T-cell (primary cell): ENCODE results near the gene CDKL1. TPM values are rescaled to one million over a fixed set of nuclear protein-coding genes. Genes with fewer than 3 reads are reported as not detected.
"Not testable (repeated sequence)": the region's sequence is repeated elsewhere in the genome, so short reads cannot be mapped to it uniquely, and the experiment has no call there.

ENCODE experiments used
- ATAC-seq, 4 experiments: fragments of 200-7000 bp in 3 of 4; fragments of 150-1000 bp in 1 of 4; cut with Tn5 transposase; replicated peaks in 1 of 4; 1 replicate in 3 of 4; 2 replicates in 1 of 4; pipeline ENCODE4 v1.10.0; 2021; ENCODE audit warnings: moderate library complexity in 3 of 4, mild to moderate bottlenecking in 2 of 4, moderate number of reproducible peaks in 1 of 4
- CTCF ChIA-PET, 2 donors: fragments of 300-600 bp; sonication (Branson Sonifier 250); formaldehyde crosslinking; loops; one replicate each; lab custom pipeline; 2022; ENCODE audit warnings: antibody characterized with exemption in 2 of 2; lab: Charles Lee
- POLR2A ChIA-PET, 2 donors: fragments of 300-600 bp; sonication (Branson Sonifier 250); formaldehyde crosslinking; loops; one replicate each; lab custom pipeline; 2022; ENCODE audit warnings: antibody characterized with exemption in 2 of 2; lab: Charles Lee
- DNase-seq, 35 experiments: peaks; one replicate each; pipeline versions ENCODE4 v3.0.0 to v3.0.0-alpha.2; 2013 to 2023
- H3K27ac ChIP-seq: one replicate; pipeline ENCODE4 v1.5.1; 2013; ENCODE audit warnings: low read length
- H3K27me3 ChIP-seq, 2 experiments: replicated peaks in 1 of 2; 1 replicate in 1 of 2; 2 replicates in 1 of 2; pipeline versions ENCODE4 v1.6.1 to v1.7.0; 2013; ENCODE audit warnings: low read length in 1 of 2, mixed read lengths in 1 of 2; ENCODE audit not compliant: control insufficient read depth in 2 of 2, insufficient read depth in 2 of 2; ENCODE audit errors: extremely low read depth in 1 of 2
- H3K36me3 ChIP-seq, 2 donors: 1 replicate in 1 of 2; 2 replicates in 1 of 2; pipeline versions ENCODE4 v1.6.1 to v1.7.0; 2013; ENCODE audit warnings: low read length in 1 of 2; ENCODE audit not compliant: control insufficient read depth in 2 of 2, insufficient read depth in 1 of 2; ENCODE audit errors: extremely low read depth in 1 of 2
- H3K4me1 ChIP-seq, 2 experiments: 1 replicate in 1 of 2; 2 replicates in 1 of 2; pipeline versions ENCODE4 v1.6.1 to v1.7.0; 2013; ENCODE audit warnings: low read length in 2 of 2, mixed read lengths in 1 of 2; ENCODE audit not compliant: insufficient read depth in 2 of 2, control insufficient read depth in 1 of 2; ENCODE audit errors: extremely low read depth in 1 of 2
- H3K4me3 ChIP-seq, 2 donors: 1 replicate in 1 of 2; 2 replicates in 1 of 2; pipeline versions ENCODE4 v1.5.1 to v1.7.0; 2013; ENCODE audit warnings: mild to moderate bottlenecking in 2 of 2, low read length in 1 of 2, moderate library complexity in 1 of 2; ENCODE audit not compliant: control insufficient read depth in 1 of 2; ENCODE audit errors: extremely low read depth in 1 of 2
- H3K9me3 ChIP-seq: 2 replicates; pipeline ENCODE4 v1.7.0; 2013
- H3K27ac Mint-ChIP-seq, 2 donors: one replicate each; pipeline ENCODE4 v1.8.0; 2020 to 2021; ENCODE audit warnings: mild to moderate bottlenecking in 2 of 2, mixed read lengths in 2 of 2
- H3K27me3 Mint-ChIP-seq, 2 donors: one replicate each; pipeline ENCODE4 v1.8.0; 2021 to 2022; ENCODE audit warnings: mixed read lengths in 2 of 2
- H3K36me3 Mint-ChIP-seq: one replicate; pipeline ENCODE4 v1.8.0; 2021; ENCODE audit warnings: mixed read lengths
- H3K4me1 Mint-ChIP-seq, 3 donors: one replicate each; pipeline ENCODE4 v1.8.0; 2020 to 2022; ENCODE audit warnings: mixed read lengths in 3 of 3, mild to moderate bottlenecking in 1 of 3
- H3K4me3 Mint-ChIP-seq, 3 donors: one replicate each; pipeline ENCODE4 v1.8.0; 2020 to 2022; ENCODE audit warnings: mild to moderate bottlenecking in 3 of 3, mixed read lengths in 3 of 3, moderate library complexity in 3 of 3
- H3K9me3 Mint-ChIP-seq, 3 donors: one replicate each; pipeline ENCODE4 v1.8.0; 2020 to 2022; ENCODE audit warnings: mixed read lengths in 3 of 3
- WGBS: methylation state at CpG from one replicate; pipeline ENCODE4 v1.1.5; 2013; ENCODE audit warnings: missing lambda C conversion rate; ENCODE audit not compliant: insufficient coverage; 5-methylcytosine and 5-hydroxymethylcytosine counted together
- total RNA-seq, 35 experiments: library from RNA in 6 of 35; stranded (reverse) in 6 of 35; fragments of 120-200 nt in 1 of 35; gene quantifications; one replicate each; pipeline versions ENCODE4 v1.2.1 to v1.2.4 and lab custom pipeline; 2013 to 2026

The CDKL1 gene
- total RNA-seq, 5 donors from 2014 or later (not counting 1 experiment from before 2014, with no cell fraction given): 4.6 to 7.7 (median 5.8) TPM

GRCh38 chr14:50371546-50371945 lies 25.1 kb downstream of the CDKL1 start:
- Mint-ChIP-seq H3K27me3 (peaks cover 0 to 6% of the 10 kb centered on the region in 2 donors), H3K36me3 (no peaks in the 10 kb centered on the region), H3K9me3 (no peaks in the 10 kb centered on the region), H3K4me1 (peaks cover 6 to 8% (median 6%) of the 10 kb centered on the region in 3 donors), H3K4me3 (no peak overlapping the region), H3K27ac (no peak overlapping the region)
- H3K4me1 ChIP-seq: peaks cover 4 to 7% of the 10 kb centered on the region in 2 experiments
- H3K27me3 ChIP-seq: peaks cover 0 to 3% of the 10 kb centered on the region in 2 experiments
- H3K9me3 ChIP-seq: no peaks in the 10 kb centered on the region
- POLR2A ChIA-PET: no interaction called here
- DNase-seq (no peak), ATAC-seq (no peak)
- CTCF ChIA-PET: no interaction called here
- no peak overlapping the region for H3K4me3 ChIP-seq
- no peak overlapping the region for H3K27ac ChIP-seq
- H3K36me3 ChIP-seq: no peaks in the 10 kb centered on the region
- WGBS: 82% methylated on average over 4 of the region's 4 CpGs

GRCh38 chr14:50366589-50366988 lies 30.1 kb downstream of the CDKL1 start:
- Mint-ChIP-seq H3K4me1 (peaks cover 24 to 39% (median 33%) of the 10 kb centered on the region in 3 donors), H3K27ac (peak overlapping the region in 1 of 2 donors; percentile 59), H3K9me3 (no peaks in the 10 kb centered on the region), H3K36me3 (peaks cover 4% of the 10 kb centered on the region), H3K4me3 (no peak overlapping the region), H3K27me3 (no peaks in the 10 kb centered on the region)
- ATAC-seq (no peak), DNase-seq (peak in 5 of 35 experiments; percentile 5 to 17 (median 8))
- ChIA-PET POLR2A (interaction anchor here (0.5 kb wide), 2 partner anchors 793 to 1286 kb away, joined by 4 read pairs; no protein-coding TSS in a partner anchor), CTCF (no interaction called here)
- 91% methylated on average over 4 of the region's 4 CpGs for WGBS
- Histone ChIP-seq H3K27ac (peak overlapping the region; percentile 29), H3K27me3 (peaks cover 0 to 1% of the 10 kb centered on the region in 2 experiments), H3K9me3 (no peaks in the 10 kb centered on the region), H3K4me1 (peaks cover 11 to 37% of the 10 kb centered on the region in 2 experiments), H3K4me3 (no peak overlapping the region), H3K36me3 (no peaks in the 10 kb centered on the region)

GRCh38 chr14:50366115-50366514 lies 30.6 kb downstream of the CDKL1 start:
- no peak overlapping the region for H3K27ac ChIP-seq
- no peaks in the 10 kb centered on the region for H3K27me3 Mint-ChIP-seq
- no peaks in the 10 kb centered on the region for H3K9me3 Mint-ChIP-seq
- no peak overlapping the region for H3K27ac Mint-ChIP-seq
- WGBS: 91% methylated on average over 3 of the region's 3 CpGs
- H3K4me1 Mint-ChIP-seq: peaks cover 28 to 39% (median 33%) of the 10 kb centered on the region in 3 donors
- no peak overlapping the region for H3K4me3 ChIP-seq
- peaks cover 4% of the 10 kb centered on the region for H3K36me3 Mint-ChIP-seq
- no peak overlapping the region for H3K4me3 Mint-ChIP-seq
- DNase-seq (no peak), ATAC-seq (no peak)
- no peaks in the 10 kb centered on the region for H3K36me3 ChIP-seq
- peaks cover 11 to 37% of the 10 kb centered on the region in 2 experiments for H3K4me1 ChIP-seq
- no peaks in the 10 kb centered on the region for H3K27me3 ChIP-seq
- POLR2A ChIA-PET: interaction anchor here in 1 of 2 donors (0.5 kb wide), 1 partner anchor 793 kb away, joined by 4 read pairs; no protein-coding TSS in a partner anchor
- CTCF ChIA-PET: interaction anchor here in 1 of 2 donors (0.5 kb wide), 1 partner anchor 139 kb away, joined by 5 read pairs; no protein-coding TSS in a partner anchor
- H3K9me3 ChIP-seq: no peaks in the 10 kb centered on the region

GRCh38 chr14:50365572-50365971 lies 31.1 kb downstream of the CDKL1 start:
- H3K4me3 ChIP-seq, H3K27me3 Mint-ChIP-seq, DNase-seq, H3K9me3 ChIP-seq, H3K36me3 Mint-ChIP-seq, H3K27ac ChIP-seq, H3K36me3 ChIP-seq, H3K9me3 Mint-ChIP-seq, H3K4me3 Mint-ChIP-seq, H3K27me3 ChIP-seq, H3K27ac Mint-ChIP-seq, POLR2A ChIA-PET, ATAC-seq: not testable (repeated sequence)
- CTCF ChIA-PET: interaction anchor here (0.5 to 1.7 kb wide), 2 partner anchors 45 to 139 kb away, joined by 4 to 5 read pairs; no protein-coding TSS in a partner anchor
- H3K4me1 Mint-ChIP-seq: peaks cover 30 to 42% (median 33%) of the 10 kb centered on the region in 3 donors
- WGBS: 95% methylated on average over 6 of the region's 7 CpGs
- H3K4me1 ChIP-seq: peaks cover 11 to 37% of the 10 kb centered on the region in 2 experiments

- ChIA-PET CTCF (interaction anchor here in 1 of 2 donors (1.7 kb wide), 1 partner anchor 44 kb away, joined by 4 read pairs; no protein-coding TSS in a partner anchor), POLR2A (interaction anchor here (0.6 kb wide), 2 partner anchors 30 to 32 kb away, joined by 3 read pairs; partner anchors contain the start of gene CDKL1 (in 1 of the 2))
- Histone ChIP-seq H3K4me3 (no peak overlapping the region), H3K27ac (peak overlapping the region; percentile 83), H3K9me3 (no peaks in the 10 kb centered on the region), H3K27me3 (no peaks in the 10 kb centered on the region), H3K36me3 (no peaks in the 10 kb centered on the region), H3K4me1 (peaks cover 11 to 37% of the 10 kb centered on the region in 2 experiments)
- no peak overlapping the region for H3K4me3 Mint-ChIP-seq
- H3K9me3 Mint-ChIP-seq: no peaks in the 10 kb centered on the region
- DNase-seq: no peak
- 89% methylated on average over 1 of the region's 1 CpG for WGBS
- H3K36me3 Mint-ChIP-seq: peaks cover 4% of the 10 kb centered on the region
- H3K27ac Mint-ChIP-seq: peak overlapping the region in 1 of 2 donors; percentile 45
- no peak for ATAC-seq
- peaks cover 34 to 46% (median 39%) of the 10 kb centered on the region in 3 donors for H3K4me1 Mint-ChIP-seq
- no peaks in the 10 kb centered on the region for H3K27me3 Mint-ChIP-seq
Measured at GRCh38 chr14:50364792-50365191, 31.9 kb downstream of the CDKL1 start.

- peak overlapping the region; percentile 80 to 86 (median 86) for H3K4me3 Mint-ChIP-seq
- Histone ChIP-seq H3K4me1 (peaks cover 11 to 37% of the 10 kb centered on the region in 2 experiments), H3K36me3 (no peaks in the 10 kb centered on the region), H3K9me3 (no peaks in the 10 kb centered on the region), H3K27ac (peak overlapping the region; percentile 83), H3K4me3 (peak overlapping the region; percentile 48 to 72), H3K27me3 (no peaks in the 10 kb centered on the region)
- DNase-seq: peak in 34 of 35 experiments; percentile 13 to 76 (median 42)
- ATAC-seq: peak; percentile 89 to 96 (median 96)
- 0% methylated on average over 4 of the region's 4 CpGs for WGBS
- no peaks in the 10 kb centered on the region for H3K27me3 Mint-ChIP-seq
- peaks cover 9% of the 10 kb centered on the region for H3K36me3 Mint-ChIP-seq
- ChIA-PET POLR2A (interaction anchor here (0.5 to 0.6 kb wide), 2 partner anchors 27 to 41 kb away, joined by 3 read pairs; no protein-coding TSS in a partner anchor), CTCF (interaction anchor here in 1 of 2 donors (0.6 to 1.7 kb wide), 4 partner anchors 33 to 51 kb away, joined by 3 to 5 read pairs (median 4); partner anchors contain the start of genes CDKL1, DMAC2L and L2HGDH)
- no peaks in the 10 kb centered on the region for H3K9me3 Mint-ChIP-seq
- H3K4me1 Mint-ChIP-seq: peaks cover 34 to 47% (median 40%) of the 10 kb centered on the region in 3 donors
- H3K27ac Mint-ChIP-seq: peak overlapping the region; percentile 92 to 93
Measured at GRCh38 chr14:50363714-50364111, 33.0 kb downstream of the CDKL1 start.
